ENCODE data around the gene COL4A2.
"Not testable (repeated sequence)": the region's sequence is repeated elsewhere in the genome, so short reads cannot be mapped to it uniquely, and the experiment has no call there.

Gene COL4A2

GRCh38 chr13:110308656-110309359 lies 1.7 kb downstream of the COL4A2 start:
- DNase-seq: no peak

- DNase-seq: no peak
Observed at GRCh38 chr13:110309661-110310524, 2.8 kb downstream of the COL4A2 start.

- DNase-seq: no peak
Observed at GRCh38 chr13:110310541-110311442, 3.7 kb downstream of the COL4A2 start.

- DNase-seq: no peak
Observed at GRCh38 chr13:110311443-110312338, 4.6 kb downstream of the COL4A2 start.

GRCh38 chr13:110312339-110313031 lies 5.4 kb downstream of the COL4A2 start:
- no peak for DNase-seq

GRCh38 chr13:110313261-110313660 lies 6.2 kb downstream of the COL4A2 start:
- DNase-seq: not testable (repeated sequence)

- not testable (repeated sequence) for DNase-seq
Observed at GRCh38 chr13:110313733-110314132, 6.6 kb downstream of the COL4A2 start.

- no peak for DNase-seq
Observed at GRCh38 chr13:110314516-110315245, 7.6 kb downstream of the COL4A2 start.

GRCh38 chr13:110316196-110316595 lies 9.1 kb downstream of the COL4A2 start:
- DNase-seq: no peak

- no peak for DNase-seq
Observed at GRCh38 chr13:110317093-110317492, 10.0 kb downstream of the COL4A2 start.

- DNase-seq: no peak
Observed at GRCh38 chr13:110317496-110318195, 10.6 kb downstream of the COL4A2 start.

GRCh38 chr13:110318920-110319319 lies 11.8 kb downstream of the COL4A2 start:
- DNase-seq: no peak

GRCh38 chr13:110319397-110319773 lies 12.3 kb downstream of the COL4A2 start:
- DNase-seq: no peak

- no peak for DNase-seq
Observed at GRCh38 chr13:110319774-110320509, 12.9 kb downstream of the COL4A2 start.

- DNase-seq: no peak
Observed at GRCh38 chr13:110320645-110321044, 13.6 kb downstream of the COL4A2 start.

- DNase-seq: not testable (repeated sequence)
Observed at GRCh38 chr13:110321573-110321972, 14.5 kb downstream of the COL4A2 start.

- DNase-seq: no peak
Observed at GRCh38 chr13:110322126-110322827, 15.2 kb downstream of the COL4A2 start.

GRCh38 chr13:110322828-110323171 lies 15.7 kb downstream of the COL4A2 start:
- no peak for DNase-seq

Measured in activated CD4-positive, alpha-beta T cell treated with anti-CD3 and anti-CD28 coated beads for 1 hour (primary cell).